Measurements from ENCODE around the gene PARD3.

DNA sequence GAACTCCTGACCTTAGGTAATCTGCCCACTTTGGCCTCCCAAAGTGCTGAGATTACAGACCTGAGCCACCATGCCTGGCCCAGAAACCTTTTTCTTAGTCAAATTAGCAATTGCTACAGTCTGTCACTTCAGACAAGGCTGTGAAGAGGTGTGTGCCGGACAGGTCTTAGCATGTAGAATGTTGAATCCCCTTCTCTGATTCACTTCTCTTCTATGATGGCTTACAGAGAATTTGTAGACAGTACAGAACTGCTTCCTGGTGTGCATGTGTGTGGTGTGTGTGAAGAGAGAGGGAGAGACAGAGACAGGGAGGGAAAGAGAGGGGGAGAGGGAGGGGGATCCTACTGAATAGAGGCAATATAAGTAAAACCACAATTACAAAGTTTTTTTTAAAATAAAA is 150.4 kb downstream of the PARD3 start:
- TF ChIP-seq SP1 (IDR thresholded peaks at IDR 0.05) = no peak
- no peak for TF ChIP-seq ARNT (IDR thresholded peaks at IDR 0.05)
- no peak for TF ChIP-seq SUZ12 (IDR thresholded peaks at IDR 0.05)
- no peak for TF ChIP-seq FOXA1 (IDR thresholded peaks at IDR 0.05)
- TF ChIP-seq FOXK2 (IDR thresholded peaks at IDR 0.05) = no peak
- no peak for TF ChIP-seq L3MBTL2 (conservative IDR thresholded peaks at IDR 0.05)
- TF ChIP-seq TARDBP (IDR thresholded peaks at IDR 0.05) = no peak
- TF ChIP-seq ELF4 (IDR thresholded peaks at IDR 0.05) = no peak
- TF ChIP-seq FOXM1 (IDR thresholded peaks at IDR 0.05; ENCODE audit: borderline replicate concordance) = no peak
- TF ChIP-seq LEF1 (IDR thresholded peaks at IDR 0.05; ENCODE audit: borderline replicate concordance) = no peak
- no peak for TF ChIP-seq BHLHE40 (IDR thresholded peaks at IDR 0.05; ENCODE audit: borderline replicate concordance)
- TF ChIP-seq PKNOX1 (IDR thresholded peaks at IDR 0.05) = no peak
- TF ChIP-seq ZNF384 (IDR thresholded peaks at IDR 0.05) = no peak
- no peak for TF ChIP-seq HDGF (IDR thresholded peaks at IDR 0.05; ENCODE audit: borderline replicate concordance)
